CD4-positive, alpha-beta T cell (primary cell): Measurements from ENCODE around the gene GIMAP1. TPM values are rescaled to one million over a fixed set of nuclear protein-coding genes. Genes with fewer than 3 reads are reported as not detected.

ENCODE experiments used
- ATAC-seq: fragments of 200-7000 bp; cut with Tn5 transposase; one replicate; pipeline ENCODE4 v1.10.0; 2022; ENCODE audit warnings: mild to moderate bottlenecking; ENCODE audit not compliant: poor library complexity
- CTCF ChIA-PET: fragments of 350-600 bp; sonication (Branson Sonifier 250); formaldehyde crosslinking; loops from one replicate; lab custom pipeline; 2021; ENCODE audit warnings: antibody characterized with exemption, inconsistent platforms; lab: Charles Lee
- POLR2A ChIA-PET: fragments of 350-600 bp; sonication (Branson Sonifier 250); formaldehyde crosslinking; loops from one replicate; lab custom pipeline; 2021; ENCODE audit warnings: antibody characterized with exemption, inconsistent platforms; lab: Charles Lee
- DNase-seq, 14 experiments: peaks; one replicate each; pipeline ENCODE4 v3.0.0-alpha.2; 2013 to 2020; ENCODE audit warnings: mixed read lengths in 2 of 14
- H3K27ac ChIP-seq, 2 donors: one replicate each; pipeline versions ENCODE4 v1.5.1 to v1.7.0; 2013; ENCODE audit warnings: low read length in 2 of 2, low read depth in 1 of 2, mild to moderate bottlenecking in 1 of 2
- H3K27me3 ChIP-seq, 2 experiments: 1 replicate in 1 of 2; 2 replicates in 1 of 2; pipeline versions ENCODE4 v1.6.1 to v1.7.0; 2013; ENCODE audit warnings: low read length in 2 of 2, control low read depth in 1 of 2, mild to moderate bottlenecking in 1 of 2, moderate library complexity in 1 of 2; ENCODE audit not compliant: insufficient read depth in 2 of 2, control insufficient read depth in 1 of 2
- H3K36me3 ChIP-seq: one replicate; pipeline ENCODE4 v1.6.1; 2013; ENCODE audit warnings: low read length, control low read depth; ENCODE audit not compliant: insufficient read depth
- H3K4me1 ChIP-seq: one replicate; pipeline ENCODE4 v1.6.1; 2013; ENCODE audit warnings: low read length, control low read depth; ENCODE audit not compliant: insufficient read depth
- H3K4me3 ChIP-seq: one replicate; pipeline ENCODE4 v1.5.1; 2013; ENCODE audit warnings: mild to moderate bottlenecking, low read length, moderate library complexity
- H3K9me3 ChIP-seq, 2 experiments: 1 replicate in 1 of 2; 2 replicates in 1 of 2; pipeline versions ENCODE4 v1.6.1 to v1.7.0; 2013; ENCODE audit warnings: low read length in 2 of 2, mild to moderate bottlenecking in 2 of 2, control low read depth in 1 of 2, moderate library complexity in 1 of 2; ENCODE audit not compliant: control insufficient read depth in 1 of 2, insufficient read depth in 1 of 2
- H3K27ac Mint-ChIP-seq: one replicate; pipeline ENCODE4 v1.8.0; 2020; ENCODE audit warnings: mixed read lengths
- H3K27me3 Mint-ChIP-seq: one replicate; pipeline ENCODE4 v1.8.0; 2021; ENCODE audit warnings: mixed read lengths
- H3K36me3 Mint-ChIP-seq: one replicate; pipeline ENCODE4 v1.8.0; 2021; ENCODE audit warnings: low read depth, mixed read lengths
- H3K4me1 Mint-ChIP-seq: one replicate; pipeline ENCODE4 v1.8.0; 2021; ENCODE audit warnings: low read depth, mixed read lengths
- H3K4me3 Mint-ChIP-seq: one replicate; pipeline ENCODE4 v1.8.0; 2020; ENCODE audit warnings: mild to moderate bottlenecking, mixed read lengths
- H3K9me3 Mint-ChIP-seq: one replicate; pipeline ENCODE4 v1.8.0; 2020; ENCODE audit warnings: mixed read lengths
- intact Hi-C, 2 experiments: fragments of 100-400 bp; cut with DNase I in 1 of 2; cut with micrococcal nuclease in 1 of 2; formaldehyde crosslinking; loops; one replicate each; pipeline versions ENCODE4 v1.15.1 to v1.9.0; 2023 to 2025; cut with DNase I, micrococcal nuclease
- total RNA-seq, 174 experiments: library from RNA in 2 of 174; stranded (reverse) in 2 of 174; gene quantifications; one replicate each; pipeline ENCODE4 v1.2.3 and lab custom pipeline; 2021 to 2026
- TF ChIP-seq, protein P1 (sequence below): fragments of 200-600 bp; IDR thresholded peaks from one replicate; pipeline ENCODE4 v1.8.0; 2022; ENCODE audit warnings: antibody characterized with exemption, mild to moderate bottlenecking

GIMAP1 gene
- total RNA-seq, 2 experiments from 2014 or later: 8.0 to 8.1 TPM

DNA sequence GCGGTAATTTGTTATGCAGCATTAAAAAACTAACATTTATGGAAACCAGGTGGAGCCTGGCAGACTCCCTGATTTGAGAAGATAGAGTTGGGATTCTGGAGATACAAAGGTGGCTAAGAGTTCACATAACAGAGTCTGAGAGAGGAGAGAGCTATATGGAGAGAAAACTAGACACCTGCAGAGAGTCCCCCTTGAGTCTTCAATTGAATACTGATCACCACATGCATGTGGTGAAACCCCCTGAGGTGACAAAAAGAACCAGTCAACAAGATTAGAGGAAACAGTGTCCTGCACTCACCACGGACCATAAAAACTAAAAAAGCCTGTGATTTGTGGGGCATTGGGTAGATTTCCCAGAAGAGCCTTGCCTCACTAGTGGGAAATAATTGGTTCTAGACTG lies 20.8 kb upstream of the GIMAP1 start:
- Mint-ChIP-seq H3K27ac (no peak overlapping the region), H3K4me1 (peaks cover 16% of the 10 kb centered on the region), H3K4me3 (no peak overlapping the region), H3K27me3 (no peaks in the 10 kb centered on the region), H3K36me3 (peaks cover 82% of the 10 kb centered on the region), H3K9me3 (peaks cover 24% of the 10 kb centered on the region)
- ChIA-PET CTCF (no interaction called here), POLR2A (interaction anchor here (0.7 to 1.4 kb wide), 7 partner anchors 10 to 177 kb away, joined by 3 to 4 read pairs (median 3); partner anchors contain the start of genes GIMAP2, GIMAP4 and GIMAP5)
- ATAC-seq: no peak
- TF ChIP-seq, protein P1, sequence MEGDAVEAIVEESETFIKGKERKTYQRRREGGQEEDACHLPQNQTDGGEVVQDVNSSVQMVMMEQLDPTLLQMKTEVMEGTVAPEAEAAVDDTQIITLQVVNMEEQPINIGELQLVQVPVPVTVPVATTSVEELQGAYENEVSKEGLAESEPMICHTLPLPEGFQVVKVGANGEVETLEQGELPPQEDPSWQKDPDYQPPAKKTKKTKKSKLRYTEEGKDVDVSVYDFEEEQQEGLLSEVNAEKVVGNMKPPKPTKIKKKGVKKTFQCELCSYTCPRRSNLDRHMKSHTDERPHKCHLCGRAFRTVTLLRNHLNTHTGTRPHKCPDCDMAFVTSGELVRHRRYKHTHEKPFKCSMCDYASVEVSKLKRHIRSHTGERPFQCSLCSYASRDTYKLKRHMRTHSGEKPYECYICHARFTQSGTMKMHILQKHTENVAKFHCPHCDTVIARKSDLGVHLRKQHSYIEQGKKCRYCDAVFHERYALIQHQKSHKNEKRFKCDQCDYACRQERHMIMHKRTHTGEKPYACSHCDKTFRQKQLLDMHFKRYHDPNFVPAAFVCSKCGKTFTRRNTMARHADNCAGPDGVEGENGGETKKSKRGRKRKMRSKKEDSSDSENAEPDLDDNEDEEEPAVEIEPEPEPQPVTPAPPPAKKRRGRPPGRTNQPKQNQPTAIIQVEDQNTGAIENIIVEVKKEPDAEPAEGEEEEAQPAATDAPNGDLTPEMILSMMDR: no peak
- Histone ChIP-seq H3K27me3 (no peaks in the 10 kb centered on the region), H3K4me1 (peaks cover 16% of the 10 kb centered on the region), H3K36me3 (peaks cover 21% of the 10 kb centered on the region), H3K9me3 (peaks cover 16 to 92% of the 10 kb centered on the region in 2 experiments), H3K27ac (no peak overlapping the region), H3K4me3 (no peak overlapping the region)
- no peak for DNase-seq
- intact Hi-C loops: loop anchor here in 1 of 2 experiments (5.0 kb wide), 1 partner anchor 163 kb away; no protein-coding TSS in a partner anchor

DNA sequence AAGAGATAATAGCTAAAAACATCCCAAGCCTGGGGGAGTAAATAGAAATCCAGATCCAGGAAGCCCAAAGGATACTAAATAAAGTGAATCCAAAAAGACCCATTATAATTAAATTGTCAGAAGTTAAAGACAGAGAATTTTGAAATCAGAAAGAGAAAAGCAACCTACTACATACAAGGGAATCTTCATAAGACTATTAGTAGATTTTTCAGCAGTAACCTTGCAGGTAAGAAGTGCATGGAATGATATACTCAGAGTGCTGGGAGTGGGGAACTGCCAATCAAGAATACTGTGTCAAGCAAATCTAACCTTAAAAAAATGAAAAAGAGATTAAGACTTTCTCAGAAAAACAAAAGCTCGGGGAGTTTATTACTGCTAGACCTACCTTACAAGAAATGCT lies 13.2 kb upstream of the GIMAP1 start:
- no peak overlapping the region for H3K27ac Mint-ChIP-seq
- TF ChIP-seq, protein P1: no peak
- POLR2A ChIA-PET: interaction anchor here (0.7 to 1.2 kb wide), 6 partner anchors 12 to 183 kb away, joined by 3 to 6 read pairs (median 3); partner anchors contain the start of genes GIMAP1, GIMAP2 and GIMAP6
- H3K4me1 ChIP-seq: no peaks in the 10 kb centered on the region
- no peak overlapping the region for H3K4me3 ChIP-seq
- no peaks in the 10 kb centered on the region for H3K36me3 ChIP-seq
- H3K9me3 Mint-ChIP-seq: peaks cover 31% of the 10 kb centered on the region
- H3K36me3 Mint-ChIP-seq: peaks cover 68% of the 10 kb centered on the region
- no peak overlapping the region for H3K4me3 Mint-ChIP-seq
- intact Hi-C loops: loop anchor here in 1 of 2 experiments (5.0 kb wide), 1 partner anchor 121 kb away; no protein-coding TSS in a partner anchor
- no peak overlapping the region for H3K27ac ChIP-seq
- H3K27me3 ChIP-seq: no peaks in the 10 kb centered on the region
- no peak for ATAC-seq
- no peaks in the 10 kb centered on the region for H3K27me3 Mint-ChIP-seq
- CTCF ChIA-PET: interaction anchor here (0.8 kb wide), 1 partner anchor 54 kb away, joined by 3 read pairs; no protein-coding TSS in a partner anchor
- H3K9me3 ChIP-seq: peaks cover 8 to 63% of the 10 kb centered on the region in 2 experiments
- H3K4me1 Mint-ChIP-seq: no peaks in the 10 kb centered on the region
- DNase-seq: no peak

DNA sequence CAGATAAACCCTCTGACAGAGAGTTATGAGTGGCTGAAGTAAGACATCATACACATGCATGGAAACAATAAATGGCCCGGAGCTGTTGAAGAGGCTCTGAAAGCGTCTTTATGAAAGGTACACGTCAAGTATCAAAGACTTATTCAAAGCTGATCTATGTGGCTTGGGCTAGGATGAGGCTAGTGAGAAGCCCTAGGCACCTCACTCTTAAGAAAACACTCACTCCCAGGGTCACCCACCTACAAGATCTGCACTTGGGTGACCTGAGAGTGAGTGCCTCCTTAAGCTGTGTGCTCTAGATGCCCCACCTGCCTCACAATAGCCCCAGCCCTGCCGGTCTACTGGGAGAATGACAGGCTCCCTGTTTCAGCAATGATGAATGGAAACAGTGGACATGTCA lies 1.1 kb upstream of the GIMAP1 start:
- ATAC-seq: no peak
- H3K27me3 ChIP-seq: no peaks in the 10 kb centered on the region
- peaks cover 71% of the 10 kb centered on the region for H3K36me3 Mint-ChIP-seq
- H3K4me3 Mint-ChIP-seq: peak overlapping the region; percentile 100
- peaks cover 6% of the 10 kb centered on the region in 2 experiments for H3K9me3 ChIP-seq
- POLR2A ChIA-PET: interaction anchor here (1.0 to 5.4 kb wide), 30 partner anchors 9 to 265 kb away, joined by 3 to 88 read pairs (median 10); partner anchors contain the start of genes GIMAP2, GIMAP4, GIMAP5 and GIMAP6
- peak overlapping the region; percentile 79 for H3K4me3 ChIP-seq
- TF ChIP-seq, protein P1: no peak
- intact Hi-C loops: loop anchor here (5.0 kb wide), 3 partner anchors 37 to 42 kb away; no protein-coding TSS in a partner anchor
- peaks cover 71% of the 10 kb centered on the region for H3K4me1 Mint-ChIP-seq
- H3K27ac ChIP-seq: peak overlapping the region; percentile 81 to 83
- CTCF ChIA-PET: interaction anchor here (1.0 to 4.4 kb wide), 17 partner anchors 10 to 311 kb away, joined by 3 to 29 read pairs (median 5); partner anchors contain the start of genes GIMAP5, GIMAP6 and GIMAP8
- H3K27ac Mint-ChIP-seq: peak overlapping the region; percentile 87
- DNase-seq: peak in 4 of 14 experiments; percentile 12 to 57 (median 50)
- no peaks in the 10 kb centered on the region for H3K27me3 Mint-ChIP-seq
- H3K36me3 ChIP-seq: peaks cover 20% of the 10 kb centered on the region
- H3K9me3 Mint-ChIP-seq: peaks cover 3% of the 10 kb centered on the region
- H3K4me1 ChIP-seq: peaks cover 42% of the 10 kb centered on the region
